HepG2 (cell line): ENCODE measurements around the gene TP53I3. TPM values are rescaled to one million over a fixed set of nuclear protein-coding genes. Genes with fewer than 3 reads are reported as not detected.

Experiments used
- ATAC-seq: fragments of 200-7000 bp; cut with Tn5 transposase; 3 replicates; pipeline ENCODE4 v1.9.1; 2020; ENCODE audit warnings: mild to moderate bottlenecking, moderate library complexity
- BruUV-seq: library from RNA; stranded (reverse); fragments of 400-500 nt; replicated peaks from 2 replicates; lab custom pipeline; 2021; lab: Mats Ljungman, UMichigan
- CTCF ChIA-PET: fragments of 300-600 bp; formaldehyde crosslinking; extraction: SDS; loops from one replicate; lab custom pipeline; 2021; ENCODE audit warnings: low total read pairs, inconsistent platforms, low intra/inter-chr PET ratio; lab: Yijun Ruan, JAX
- POLR2A ChIA-PET: fragments of 350-600 bp; sonication (Branson Sonifier 250); formaldehyde crosslinking; loops from one replicate; lab custom pipeline; 2020; ENCODE audit warnings: antibody characterized with exemption, inconsistent platforms; lab: Yijun Ruan, JAX
- DNase-seq: peaks from one replicate; pipeline ENCODE4 v3.0.0-alpha.2; 2015; ENCODE audit warnings: low spot score
- FAIRE-seq: peaks from 3 replicates; lab custom pipeline; 2011; peaks lifted over from hg19 to GRCh38; lab: Jason Lieb, UNC
- H2AFZ ChIP-seq: one replicate; pipeline ENCODE4 v1.6.1; 2011; ENCODE audit warnings: low read length, inconsistent platforms
- H3K27ac ChIP-seq: fragments of 300-600 bp; 3 replicates; pipeline ENCODE4 v1.8.0; 2011; ENCODE audit warnings: mixed run types, mild to moderate bottlenecking, mixed read lengths, low read length, inconsistent platforms; ENCODE audit not compliant: insufficient read depth; ENCODE audit errors: extremely low read length
- H3K27me3 ChIP-seq, 2 experiments: fragments of 200-600 bp in 1 of 2; 2 replicates in 1 of 2; 3 replicates in 1 of 2; pipeline versions ENCODE4 v1.6.0 to v1.8.0; 2011; ENCODE audit warnings: low read length in 2 of 2, mild to moderate bottlenecking in 2 of 2, moderate library complexity in 2 of 2, inconsistent platforms in 1 of 2; ENCODE audit not compliant: insufficient read depth in 2 of 2, control insufficient read depth in 1 of 2
- H3K36me3 ChIP-seq, 2 experiments: fragments of 200-600 bp in 1 of 2; replicated peaks in 1 of 2; 2 replicates in 1 of 2; 3 replicates in 1 of 2; pipeline versions ENCODE4 v1.5.1 to v1.8.0; 2011; ENCODE audit warnings: low read length in 2 of 2, inconsistent platforms in 1 of 2; ENCODE audit not compliant: insufficient read depth in 2 of 2, control insufficient read depth in 1 of 2
- H3K4me1 ChIP-seq: 2 replicates; pipeline ENCODE4 v1.5.1; 2012; ENCODE audit warnings: low read length, inconsistent platforms; ENCODE audit not compliant: insufficient read depth
- H3K4me2 ChIP-seq: 2 replicates; pipeline ENCODE4 v1.6.0; 2011; ENCODE audit warnings: low read depth, low read length, inconsistent platforms
- H3K4me3 ChIP-seq, 3 experiments: fragments of 200-600 bp in 1 of 3; sonication (generic), shearing (Covaris generic) in 1 of 3; replicated peaks in 1 of 3; 2 replicates each; pipeline ENCODE4 v1.5.1; 2011 to 2016; ENCODE audit warnings: low read length in 3 of 3, inconsistent platforms in 2 of 3, low read depth in 2 of 3, mild to moderate bottlenecking in 2 of 3, control low read depth in 1 of 3, mixed read lengths in 1 of 3; ENCODE audit not compliant: insufficient read depth in 1 of 3
- H3K79me2 ChIP-seq: one replicate; pipeline ENCODE4 v1.6.1; 2011; ENCODE audit warnings: low read length, inconsistent platforms; ENCODE audit not compliant: insufficient read depth
- H3K9ac ChIP-seq: 2 replicates; pipeline ENCODE4 v1.6.0; 2011; ENCODE audit warnings: mild to moderate bottlenecking, low read depth, low read length, inconsistent platforms; ENCODE audit not compliant: insufficient read depth
- H3K9me3 ChIP-seq: 2 replicates; pipeline ENCODE4 v1.5.1; 2012; ENCODE audit warnings: mild to moderate bottlenecking, low read length
- H4K20me1 ChIP-seq: 2 replicates; pipeline ENCODE4 v1.6.0; 2011; ENCODE audit warnings: inconsistent platforms, mild to moderate bottlenecking, low read length, moderate library complexity; ENCODE audit not compliant: insufficient read depth
- CREB1 ChIP-seq, 2 experiments: fragments of 450-650 bp in 1 of 2; IDR thresholded peaks; 2 replicates each; pipeline ENCODE4 v1.6.1; 2016 to 2017; ENCODE audit warnings: control low read depth in 1 of 2, mild to moderate bottlenecking in 1 of 2, missing compliant biosample characterization in 1 of 2, missing genetic modification characterization in 1 of 2
- HMG20B ChIP-seq: conservative IDR thresholded peaks from 2 replicates; pipeline ENCODE4 v1.6.1; 2016; ENCODE audit warnings: missing genetic modification reagents, missing compliant biosample characterization
- NCOR1 ChIP-seq: fragments of 200-600 bp; sonication (generic); IDR thresholded peaks from 2 replicates; pipeline ENCODE4 v1.7.0; 2017; ENCODE audit warnings: antibody characterized with exemption, low read length, borderline replicate concordance
- SIX1 ChIP-seq: sonication (generic); formaldehyde crosslinking; IDR thresholded peaks from 2 replicates; pipeline ENCODE4 v1.4.0; 2020; ENCODE audit warnings: missing genetic modification reagents, borderline replicate concordance
- ZBTB8A ChIP-seq: sonication (generic); formaldehyde crosslinking; IDR thresholded peaks from 2 replicates; pipeline ENCODE4 v1.4.0; 2020; ENCODE audit warnings: mild to moderate bottlenecking, low read depth, missing genetic modification reagents, borderline replicate concordance
- ZNF430 ChIP-seq: sonication (generic); formaldehyde crosslinking; IDR thresholded peaks from 2 replicates; pipeline ENCODE4 v1.9.0; 2021; ENCODE audit warnings: mild to moderate bottlenecking, missing genetic modification reagents
- ZNF460 ChIP-seq: sonication (generic); formaldehyde crosslinking; IDR thresholded peaks from 2 replicates; pipeline ENCODE4 v1.5.1; 2020; ENCODE audit warnings: missing genetic modification reagents, mild to moderate bottlenecking, borderline replicate concordance
- ZNF652 ChIP-seq: IDR thresholded peaks from 2 replicates; pipeline ENCODE4 v1.6.1; 2016; ENCODE audit warnings: low read depth, borderline replicate concordance
- ZNF674 ChIP-seq: sonication (generic); formaldehyde crosslinking; IDR thresholded peaks from 2 replicates; pipeline ENCODE4 v1.5.0; 2020; ENCODE audit warnings: low read depth, mild to moderate bottlenecking, missing genetic modification reagents
- WGBS: methylation state at CpG from one replicate; pipeline ENCODE4 v1.1.6; 2017; ENCODE audit warnings: low lambda C conversion rate; 5-methylcytosine and 5-hydroxymethylcytosine counted together
- in situ Hi-C: cut with HindIII; loops from 2 replicates; pipeline ENCODE4 v1.10.0; 2017; ENCODE audit warnings: low pct_unique_long_range_greater_than_20kb; ENCODE audit not compliant: extremely low pct_ligation_motif_present
- intact Hi-C: fragments of 100-400 bp; cut with micrococcal nuclease; formaldehyde crosslinking; loops from one replicate; pipeline ENCODE4 v1.10.0; 2022; ENCODE audit not compliant: unreplicated experiment
- polyA plus RNA-seq, 8 experiments: library from polyadenylated mRNA; depleted of rRNA in 3 of 8; stranded (reverse) in 7 of 8; unstranded in 1 of 8; fragments of >200 nt; fragmentation: Illumina TruSeq in 4 of 8; extraction: Trizol in 4 of 8; gene quantifications; 2 replicates each; pipeline versions ENCODE4 v1.2.1 to v1.2.3, GENCODE V29; 2011 to 2016; ENCODE audit warnings: low read depth in 4 of 8, missing spikeins in 1 of 8, mixed read lengths in 1 of 8; ENCODE audit not compliant: insufficient read depth in 1 of 8
- total RNA-seq, 5 experiments: library from RNA; depleted of rRNA; stranded (reverse); fragments of >200 nt; fragmentation: Illumina TruSeq; extraction: Trizol; gene quantifications; 2 replicates each; pipeline ENCODE4 v1.2.3, GENCODE V29; 2016; ENCODE audit warnings: low read depth in 1 of 5
- TF ChIP-seq, protein P1 (sequence below): IDR thresholded peaks from 2 replicates; pipeline ENCODE4 v1.6.1; 2016
- TF ChIP-seq, protein P2 (sequence below): sonication (generic); formaldehyde crosslinking; IDR thresholded peaks from 2 replicates; pipeline ENCODE4 v1.4.0; 2020; ENCODE audit warnings: mild to moderate bottlenecking, missing genetic modification reagents, borderline replicate concordance

The TP53I3 gene
- total and polyA plus RNA-seq, 2 of the 13 experiments (the other 11 are each of a cell fraction or from before 2014, with no cell fraction given): 25.0 to 44.1 TPM

DNA sequence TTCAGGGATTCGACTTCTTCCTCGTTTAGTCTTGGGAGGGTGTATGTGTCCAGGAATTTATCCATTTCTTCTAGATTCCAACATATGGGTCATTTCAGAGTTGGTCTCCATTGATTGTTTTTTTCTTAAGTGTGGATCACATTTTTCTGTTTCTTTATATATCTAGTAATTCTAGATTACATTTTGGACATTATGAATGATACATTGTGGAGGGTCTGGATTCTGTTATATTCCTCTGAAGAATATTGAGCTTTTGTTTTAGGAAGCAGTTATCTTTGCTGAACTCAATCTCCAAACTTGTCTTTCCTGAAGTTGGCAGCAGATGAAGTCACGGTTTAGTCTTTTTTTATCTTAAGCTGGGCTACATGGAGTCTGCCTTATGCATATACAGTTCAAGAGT lies 47.9 kb upstream of the TP53I3 start:
- no peaks in the 10 kb centered on the region; a peak in 1 of 5 replicates for H3K27me3 ChIP-seq
- ChIA-PET CTCF (no interaction called here), POLR2A (no interaction called here)
- H3K4me3 ChIP-seq: no peak overlapping the region
- WGBS: 21% methylated on average over 3 of the region's 3 CpGs
- TF ChIP-seq, protein P1, sequence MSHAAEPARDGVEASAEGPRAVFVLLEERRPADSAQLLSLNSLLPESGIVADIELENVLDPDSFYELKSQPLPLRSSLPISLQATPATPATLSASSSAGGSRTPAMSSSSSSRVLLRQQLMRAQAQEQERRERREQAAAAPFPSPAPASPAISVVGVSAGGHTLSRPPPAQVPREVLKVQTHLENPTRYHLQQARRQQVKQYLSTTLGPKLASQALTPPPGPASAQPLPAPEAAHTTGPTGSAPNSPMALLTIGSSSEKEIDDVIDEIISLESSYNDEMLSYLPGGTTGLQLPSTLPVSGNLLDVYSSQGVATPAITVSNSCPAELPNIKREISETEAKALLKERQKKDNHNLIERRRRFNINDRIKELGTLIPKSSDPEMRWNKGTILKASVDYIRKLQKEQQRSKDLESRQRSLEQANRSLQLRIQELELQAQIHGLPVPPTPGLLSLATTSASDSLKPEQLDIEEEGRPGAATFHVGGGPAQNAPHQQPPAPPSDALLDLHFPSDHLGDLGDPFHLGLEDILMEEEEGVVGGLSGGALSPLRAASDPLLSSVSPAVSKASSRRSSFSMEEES: no peak
- no peaks in the 10 kb centered on the region for H3K4me1 ChIP-seq
- H3K9ac ChIP-seq: no peak overlapping the region
- DNase-seq: no peak
- H3K79me2 ChIP-seq: no peaks in the 10 kb centered on the region
- no peaks in the 10 kb centered on the region for H3K9me3 ChIP-seq
- H3K36me3 ChIP-seq: no peaks in the 10 kb centered on the region
- no peak for ATAC-seq
- in situ Hi-C loops (no loop called here), intact Hi-C loops (no loop called here)
- no peaks in the 10 kb centered on the region for H4K20me1 ChIP-seq
- H3K4me2 ChIP-seq: no peak overlapping the region
- no peak overlapping the region for H2AFZ ChIP-seq
- H3K27ac ChIP-seq: no peak overlapping the region
- no TSS peak for BruUV-seq
- FAIRE-seq: no peak

DNA sequence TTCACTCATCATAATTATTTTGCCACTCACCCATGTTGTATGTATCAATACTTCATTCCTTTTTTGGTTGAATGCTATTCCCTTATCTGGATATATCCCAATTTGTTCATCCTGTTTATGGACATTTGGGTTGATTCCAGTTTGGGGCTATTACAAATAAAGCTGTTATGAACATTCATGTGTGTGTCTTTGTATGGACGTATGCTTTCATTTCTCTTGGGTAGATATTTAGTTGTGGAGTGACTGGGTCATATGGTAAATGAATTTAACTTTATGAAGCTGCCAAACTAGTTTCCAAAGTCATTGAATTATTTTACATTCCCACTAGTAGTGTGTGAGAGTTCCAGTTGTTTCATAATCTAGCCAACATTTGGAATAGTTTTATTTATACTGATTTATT lies 41.3 kb upstream of the TP53I3 start:
- Histone ChIP-seq H3K27ac (no peak overlapping the region), H3K9me3 (no peaks in the 10 kb centered on the region), H3K4me2 (no peak overlapping the region), H3K9ac (no peak overlapping the region), H3K79me2 (no peaks in the 10 kb centered on the region), H3K4me1 (peaks cover 17% of the 10 kb centered on the region), H3K27me3 (no peaks in the 10 kb centered on the region; a peak in 1 of 5 replicates), H2AFZ (no peak overlapping the region), H3K36me3 (no peaks in the 10 kb centered on the region), H3K4me3 (no peak overlapping the region), H4K20me1 (no peaks in the 10 kb centered on the region)
- ChIA-PET CTCF (no interaction called here), POLR2A (no interaction called here)
- no peak for FAIRE-seq
- no peak for DNase-seq
- TF ChIP-seq ZNF460 (CRISPR knock-in tag): no peak
- TF ChIP-seq, protein P2, sequence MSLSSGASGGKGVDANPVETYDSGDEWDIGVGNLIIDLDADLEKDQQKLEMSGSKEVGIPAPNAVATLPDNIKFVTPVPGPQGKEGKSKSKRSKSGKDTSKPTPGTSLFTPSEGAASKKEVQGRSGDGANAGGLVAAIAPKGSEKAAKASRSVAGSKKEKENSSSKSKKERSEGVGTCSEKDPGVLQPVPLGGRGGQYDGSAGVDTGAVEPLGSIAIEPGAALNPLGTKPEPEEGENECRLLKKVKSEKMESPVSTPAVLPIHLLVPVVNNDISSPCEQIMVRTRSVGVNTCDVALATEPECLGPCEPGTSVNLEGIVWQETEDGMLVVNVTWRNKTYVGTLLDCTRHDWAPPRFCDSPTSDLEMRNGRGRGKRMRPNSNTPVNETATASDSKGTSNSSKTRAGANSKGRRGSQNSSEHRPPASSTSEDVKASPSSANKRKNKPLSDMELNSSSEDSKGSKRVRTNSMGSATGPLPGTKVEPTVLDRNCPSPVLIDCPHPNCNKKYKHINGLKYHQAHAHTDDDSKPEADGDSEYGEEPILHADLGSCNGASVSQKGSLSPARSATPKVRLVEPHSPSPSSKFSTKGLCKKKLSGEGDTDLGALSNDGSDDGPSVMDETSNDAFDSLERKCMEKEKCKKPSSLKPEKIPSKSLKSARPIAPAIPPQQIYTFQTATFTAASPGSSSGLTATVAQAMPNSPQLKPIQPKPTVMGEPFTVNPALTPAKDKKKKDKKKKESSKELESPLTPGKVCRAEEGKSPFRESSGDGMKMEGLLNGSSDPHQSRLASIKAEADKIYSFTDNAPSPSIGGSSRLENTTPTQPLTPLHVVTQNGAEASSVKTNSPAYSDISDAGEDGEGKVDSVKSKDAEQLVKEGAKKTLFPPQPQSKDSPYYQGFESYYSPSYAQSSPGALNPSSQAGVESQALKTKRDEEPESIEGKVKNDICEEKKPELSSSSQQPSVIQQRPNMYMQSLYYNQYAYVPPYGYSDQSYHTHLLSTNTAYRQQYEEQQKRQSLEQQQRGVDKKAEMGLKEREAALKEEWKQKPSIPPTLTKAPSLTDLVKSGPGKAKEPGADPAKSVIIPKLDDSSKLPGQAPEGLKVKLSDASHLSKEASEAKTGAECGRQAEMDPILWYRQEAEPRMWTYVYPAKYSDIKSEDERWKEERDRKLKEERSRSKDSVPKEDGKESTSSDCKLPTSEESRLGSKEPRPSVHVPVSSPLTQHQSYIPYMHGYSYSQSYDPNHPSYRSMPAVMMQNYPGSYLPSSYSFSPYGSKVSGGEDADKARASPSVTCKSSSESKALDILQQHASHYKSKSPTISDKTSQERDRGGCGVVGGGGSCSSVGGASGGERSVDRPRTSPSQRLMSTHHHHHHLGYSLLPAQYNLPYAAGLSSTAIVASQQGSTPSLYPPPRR (CRISPR knock-in tag): no peak
- TF ChIP-seq HMG20B: no peak
- TF ChIP-seq ZNF652 (CRISPR knock-in tag): no peak
- no peak for TF ChIP-seq NCOR1
- TF ChIP-seq SIX1 (CRISPR knock-in tag): no peak
- no peak for TF ChIP-seq ZNF674 (CRISPR knock-in tag)
- TF ChIP-seq ZNF430 (CRISPR knock-in tag): no peak
- no peak for TF ChIP-seq ZBTB8A (CRISPR knock-in tag)
- no peak for TF ChIP-seq CREB1 (IDR thresholded peaks at IDR 0.05)
- no peak for TF ChIP-seq CREB1 (CRISPR knock-in tag; IDR thresholded peaks at IDR 0.05)
- in situ Hi-C loops: no loop called here
- no TSS peak for BruUV-seq
- ATAC-seq: no peak
- intact Hi-C loops: no loop called here
- 89% methylated on average over 1 of the region's 1 CpG for WGBS
